Measurements from ENCODE around the gene CCDC167. TPM values are rescaled to one million over a fixed set of nuclear protein-coding genes. Genes with fewer than 3 reads are reported as not detected.
A peak's percentile ranks its signal among the peaks of the same experiment; 100 is the strongest.

Gene CCDC167
- total RNA-seq, 1 donor from 2014 or later = 24.0 TPM

DNA sequence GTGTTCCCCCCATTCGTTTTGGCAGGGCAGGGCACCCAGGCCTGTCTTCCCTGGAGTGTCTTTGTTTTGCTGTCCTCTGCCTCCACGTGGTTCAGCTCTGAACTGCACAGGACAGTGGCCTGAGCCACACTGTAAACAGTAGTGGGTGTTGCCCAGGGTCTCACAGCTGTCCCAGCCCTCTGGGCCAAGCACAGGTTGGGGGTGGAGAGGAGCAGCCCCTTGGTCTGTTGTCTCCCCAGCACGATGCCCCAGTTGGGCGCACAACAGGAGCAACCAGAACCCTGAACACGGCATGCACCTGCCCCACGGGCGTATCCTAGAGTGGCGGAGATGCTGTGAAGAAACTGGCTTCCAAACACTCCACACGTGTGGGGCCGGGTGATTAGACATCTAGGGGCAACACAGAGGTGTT lies 14.4 kb downstream of the CCDC167 start:
- FAIRE-seq = no peak
- Histone ChIP-seq H3K9me3 (ENCODE audit: insufficient read depth, low read depth, low read length) (no peaks in the 10 kb centered on the region), H3K27ac (ENCODE audit: low read depth, low read length) (no peak overlapping the region), H2AFZ (ENCODE audit: low read depth, low read length) (no peak overlapping the region), H3K4me3 (ENCODE audit: insufficient read depth, low read depth, low read length) (no peak overlapping the region), H3K4me1 (ENCODE audit: insufficient read depth, low read length) (peaks cover 6% of the 10 kb centered on the region), H3K4me2 (ENCODE audit: low read length) (no peak overlapping the region), H3K27me3 (ENCODE audit: insufficient read depth, low read length) (no peaks in the 10 kb centered on the region), H3K79me2 (ENCODE audit: insufficient read depth, low read length) (no peaks in the 10 kb centered on the region), H4K20me1 (ENCODE audit: insufficient read depth, low read length) (peaks cover 40% of the 10 kb centered on the region), H3K9ac (ENCODE audit: low read length) (no peak overlapping the region), H3K36me3 (ENCODE audit: insufficient read depth, low read length) (no peaks in the 10 kb centered on the region)
- H3K9me3 Mint-ChIP-seq (ENCODE audit: unreplicated experiment) = peaks cover 3% of the 10 kb centered on the region
- peaks cover 9% of the 10 kb centered on the region for H3K36me3 Mint-ChIP-seq (ENCODE audit: low read depth, unreplicated experiment)
- H3K27ac Mint-ChIP-seq (ENCODE audit: unreplicated experiment) = no peak overlapping the region
- H3K27me3 Mint-ChIP-seq (ENCODE audit: low read depth, unreplicated experiment) = no peaks in the 10 kb centered on the region
- no peak for TF ChIP-seq EZH2 (IDR thresholded peaks at IDR 0.05; ENCODE audit: insufficient read depth, low read length)
- TF ChIP-seq, protein P1, sequence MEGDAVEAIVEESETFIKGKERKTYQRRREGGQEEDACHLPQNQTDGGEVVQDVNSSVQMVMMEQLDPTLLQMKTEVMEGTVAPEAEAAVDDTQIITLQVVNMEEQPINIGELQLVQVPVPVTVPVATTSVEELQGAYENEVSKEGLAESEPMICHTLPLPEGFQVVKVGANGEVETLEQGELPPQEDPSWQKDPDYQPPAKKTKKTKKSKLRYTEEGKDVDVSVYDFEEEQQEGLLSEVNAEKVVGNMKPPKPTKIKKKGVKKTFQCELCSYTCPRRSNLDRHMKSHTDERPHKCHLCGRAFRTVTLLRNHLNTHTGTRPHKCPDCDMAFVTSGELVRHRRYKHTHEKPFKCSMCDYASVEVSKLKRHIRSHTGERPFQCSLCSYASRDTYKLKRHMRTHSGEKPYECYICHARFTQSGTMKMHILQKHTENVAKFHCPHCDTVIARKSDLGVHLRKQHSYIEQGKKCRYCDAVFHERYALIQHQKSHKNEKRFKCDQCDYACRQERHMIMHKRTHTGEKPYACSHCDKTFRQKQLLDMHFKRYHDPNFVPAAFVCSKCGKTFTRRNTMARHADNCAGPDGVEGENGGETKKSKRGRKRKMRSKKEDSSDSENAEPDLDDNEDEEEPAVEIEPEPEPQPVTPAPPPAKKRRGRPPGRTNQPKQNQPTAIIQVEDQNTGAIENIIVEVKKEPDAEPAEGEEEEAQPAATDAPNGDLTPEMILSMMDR (IDR thresholded peaks at IDR 0.05; ENCODE audit: insufficient read depth, low read depth, low read length) = no peak
- no peak overlapping the region for H3K4me3 Mint-ChIP-seq (ENCODE audit: unreplicated experiment)
- no peak for DNase-seq (ENCODE audit: low read depth)
- H3K4me1 Mint-ChIP-seq (ENCODE audit: low read depth, unreplicated experiment) = peaks cover 6% of the 10 kb centered on the region

DNA sequence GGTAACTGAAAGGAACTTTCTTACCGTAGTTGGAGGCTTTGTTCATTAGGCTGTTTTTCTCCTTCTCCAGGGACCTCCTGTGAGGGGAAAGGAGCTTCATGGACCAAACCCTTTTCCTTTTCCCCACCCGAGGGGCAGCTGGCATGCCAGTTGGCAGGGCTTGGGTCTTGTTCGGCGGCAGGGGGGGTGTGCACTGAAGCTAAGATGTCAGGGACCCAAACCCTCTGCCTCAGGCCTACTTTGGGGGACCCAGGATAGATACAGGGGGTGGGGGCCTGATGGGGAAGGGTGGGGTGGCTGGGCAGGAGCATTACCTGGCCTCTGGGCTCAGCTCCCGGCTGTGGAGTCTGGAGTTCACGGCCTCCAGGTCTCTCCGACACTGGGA lies 14.9 kb downstream of the CCDC167 start:
- peaks cover 2% of the 10 kb centered on the region for H3K4me1 Mint-ChIP-seq (ENCODE audit: low read depth, unreplicated experiment)
- peaks cover 9% of the 10 kb centered on the region for H3K36me3 Mint-ChIP-seq (ENCODE audit: low read depth, unreplicated experiment)
- no peaks in the 10 kb centered on the region for H3K27me3 Mint-ChIP-seq (ENCODE audit: low read depth, unreplicated experiment)
- TF ChIP-seq EZH2 (IDR thresholded peaks at IDR 0.05; ENCODE audit: insufficient read depth, low read length) = no peak
- TF ChIP-seq, protein P1 (IDR thresholded peaks at IDR 0.05; ENCODE audit: insufficient read depth, low read depth, low read length) = no peak
- Histone ChIP-seq H3K27me3 (ENCODE audit: insufficient read depth, low read length) (no peaks in the 10 kb centered on the region), H3K36me3 (ENCODE audit: insufficient read depth, low read length) (no peaks in the 10 kb centered on the region), H3K79me2 (ENCODE audit: insufficient read depth, low read length) (no peaks in the 10 kb centered on the region), H3K4me1 (ENCODE audit: insufficient read depth, low read length) (peaks cover under 1% of the 10 kb centered on the region), H3K4me2 (ENCODE audit: low read length) (no peak overlapping the region), H4K20me1 (ENCODE audit: insufficient read depth, low read length) (peaks cover 34% of the 10 kb centered on the region), H3K9ac (ENCODE audit: low read length) (no peak overlapping the region), H3K4me3 (ENCODE audit: insufficient read depth, low read depth, low read length) (no peak overlapping the region), H3K27ac (ENCODE audit: low read depth, low read length) (no peak overlapping the region), H3K9me3 (ENCODE audit: insufficient read depth, low read depth, low read length) (no peaks in the 10 kb centered on the region), H2AFZ (ENCODE audit: low read depth, low read length) (no peak overlapping the region)
- no peak overlapping the region for H3K27ac Mint-ChIP-seq (ENCODE audit: unreplicated experiment)
- peaks cover 3% of the 10 kb centered on the region for H3K9me3 Mint-ChIP-seq (ENCODE audit: unreplicated experiment)
- no peak overlapping the region for H3K4me3 Mint-ChIP-seq (ENCODE audit: unreplicated experiment)
- DNase-seq (ENCODE audit: low read depth) = no peak
- no peak for FAIRE-seq

DNA sequence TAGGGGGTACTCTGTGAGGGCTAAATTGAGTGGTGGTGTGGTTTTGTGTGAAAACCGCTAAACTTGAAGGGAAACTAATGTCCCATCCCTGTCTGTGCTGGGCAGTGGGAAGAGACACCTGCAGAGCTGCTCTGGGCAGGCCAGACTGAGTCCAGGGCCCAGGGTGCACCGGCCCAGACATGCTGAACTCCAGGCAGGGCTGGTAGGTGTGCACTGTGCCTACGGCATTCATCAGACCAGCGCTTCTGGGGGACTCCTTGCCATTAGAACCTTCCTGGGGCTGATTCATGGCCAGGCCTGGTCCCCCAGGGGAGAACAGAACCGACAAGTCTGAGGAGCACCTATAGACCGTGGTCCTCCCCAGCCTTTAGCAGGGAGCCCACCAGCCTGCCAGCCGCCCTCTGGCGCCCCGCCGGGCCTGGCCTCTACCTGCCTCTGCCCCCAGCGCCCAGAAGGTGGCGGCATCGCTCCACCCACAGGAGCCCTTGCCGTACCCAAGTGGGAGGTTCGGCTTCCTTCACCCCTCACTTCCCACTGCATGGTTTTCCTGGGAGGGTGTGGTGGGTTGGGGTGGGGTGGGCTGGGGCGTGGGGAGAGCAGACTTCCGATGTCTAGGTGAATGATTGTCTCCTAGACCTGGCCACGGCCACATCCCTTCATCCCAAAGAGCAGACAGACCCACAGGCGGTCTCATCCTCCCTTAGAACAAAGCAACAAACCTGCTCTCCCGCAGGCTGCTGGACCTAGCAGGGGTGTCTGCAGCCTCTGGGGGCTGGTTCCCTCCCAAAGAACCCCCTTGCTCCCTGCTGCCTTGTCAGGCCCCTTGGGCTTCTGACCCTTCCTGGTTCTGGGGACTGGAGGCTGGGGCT lies 15.5 kb downstream of the CCDC167 start:
- Histone ChIP-seq H3K9me3 (ENCODE audit: insufficient read depth, low read depth, low read length) (no peaks in the 10 kb centered on the region), H3K4me2 (ENCODE audit: low read length) (no peak overlapping the region), H3K36me3 (ENCODE audit: insufficient read depth, low read length) (no peaks in the 10 kb centered on the region), H3K79me2 (ENCODE audit: insufficient read depth, low read length) (no peaks in the 10 kb centered on the region), H3K27ac (ENCODE audit: low read depth, low read length) (no peak overlapping the region), H2AFZ (ENCODE audit: low read depth, low read length) (no peak overlapping the region), H3K4me3 (ENCODE audit: insufficient read depth, low read depth, low read length) (no peak overlapping the region), H4K20me1 (ENCODE audit: insufficient read depth, low read length) (peaks cover 28% of the 10 kb centered on the region), H3K27me3 (ENCODE audit: insufficient read depth, low read length) (no peaks in the 10 kb centered on the region), H3K4me1 (ENCODE audit: insufficient read depth, low read length) (no peaks in the 10 kb centered on the region), H3K9ac (ENCODE audit: low read length) (no peak overlapping the region)
- Mint-ChIP-seq H3K4me1 (ENCODE audit: low read depth, unreplicated experiment) (no peaks in the 10 kb centered on the region), H3K9me3 (ENCODE audit: unreplicated experiment) (peaks cover 3% of the 10 kb centered on the region), H3K36me3 (ENCODE audit: low read depth, unreplicated experiment) (peaks cover 9% of the 10 kb centered on the region), H3K27ac (ENCODE audit: unreplicated experiment) (no peak overlapping the region), H3K27me3 (ENCODE audit: low read depth, unreplicated experiment) (no peaks in the 10 kb centered on the region), H3K4me3 (ENCODE audit: unreplicated experiment) (no peak overlapping the region)
- DNase-seq (ENCODE audit: low read depth) = no peak
- TF ChIP-seq, protein P1 (IDR thresholded peaks at IDR 0.05; ENCODE audit: insufficient read depth, low read depth, low read length) = peak; percentile 46
- TF ChIP-seq EZH2 (IDR thresholded peaks at IDR 0.05; ENCODE audit: insufficient read depth, low read length) = no peak
- no peak for FAIRE-seq
